ENCODE data around the gene DNER.

- TF ChIP-seq, protein P1, sequence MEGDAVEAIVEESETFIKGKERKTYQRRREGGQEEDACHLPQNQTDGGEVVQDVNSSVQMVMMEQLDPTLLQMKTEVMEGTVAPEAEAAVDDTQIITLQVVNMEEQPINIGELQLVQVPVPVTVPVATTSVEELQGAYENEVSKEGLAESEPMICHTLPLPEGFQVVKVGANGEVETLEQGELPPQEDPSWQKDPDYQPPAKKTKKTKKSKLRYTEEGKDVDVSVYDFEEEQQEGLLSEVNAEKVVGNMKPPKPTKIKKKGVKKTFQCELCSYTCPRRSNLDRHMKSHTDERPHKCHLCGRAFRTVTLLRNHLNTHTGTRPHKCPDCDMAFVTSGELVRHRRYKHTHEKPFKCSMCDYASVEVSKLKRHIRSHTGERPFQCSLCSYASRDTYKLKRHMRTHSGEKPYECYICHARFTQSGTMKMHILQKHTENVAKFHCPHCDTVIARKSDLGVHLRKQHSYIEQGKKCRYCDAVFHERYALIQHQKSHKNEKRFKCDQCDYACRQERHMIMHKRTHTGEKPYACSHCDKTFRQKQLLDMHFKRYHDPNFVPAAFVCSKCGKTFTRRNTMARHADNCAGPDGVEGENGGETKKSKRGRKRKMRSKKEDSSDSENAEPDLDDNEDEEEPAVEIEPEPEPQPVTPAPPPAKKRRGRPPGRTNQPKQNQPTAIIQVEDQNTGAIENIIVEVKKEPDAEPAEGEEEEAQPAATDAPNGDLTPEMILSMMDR (IDR thresholded peaks at IDR 0.05), result no peak
- TF ChIP-seq POLR2A (IDR thresholded peaks at IDR 0.05) (no peak), POLR2AphosphoS5 (IDR thresholded peaks at IDR 0.05) (no peak)
These were observed 148.0 kb downstream of the DNER start for GRCh38 chr2:229566370-229566769.
